Esophagus muscularis mucosa (tissue), 4 donors: ENCODE results near the gene TOLLIP. TPM values are rescaled to one million over a fixed set of nuclear protein-coding genes. Genes with fewer than 3 reads are reported as not detected.

Experiments used
- DNase-seq: peaks from one replicate; pipeline ENCODE4 v3.0.0-alpha.2; 2017; ENCODE audit errors: extremely low spot score
- H3K27ac ChIP-seq, 4 donors: fragments of 200-600 bp; sonication (generic); replicated peaks in 1 of 4; 1 replicate in 3 of 4; 2 replicates in 1 of 4; pipeline ENCODE4 v1.5.1; 2016 to 2019; ENCODE audit warnings: mild to moderate bottlenecking in 1 of 4
- H3K27me3 ChIP-seq, 4 donors: fragments of 200-600 bp; sonication (generic); one replicate each; pipeline versions ENCODE4 v1.5.1 to v1.6.0; 2016 to 2019
- H3K36me3 ChIP-seq, 4 donors: fragments of 200-600 bp; sonication (generic); one replicate each; pipeline ENCODE4 v1.5.1; 2016 to 2019
- H3K4me1 ChIP-seq, 4 donors: fragments of 200-600 bp; sonication (generic); one replicate each; pipeline ENCODE4 v1.5.1; 2016 to 2019
- H3K4me3 ChIP-seq, 4 donors: fragments of 200-600 bp; sonication (generic); 1 replicate in 2 of 4; 2 replicates in 2 of 4; pipeline ENCODE4 v1.5.1; 2016 to 2019; ENCODE audit warnings: mild to moderate bottlenecking in 4 of 4, moderate library complexity in 1 of 4
- H3K9me3 ChIP-seq, 4 donors: fragments of 200-600 bp; sonication (generic); 1 replicate in 3 of 4; 2 replicates in 1 of 4; pipeline ENCODE4 v1.5.1; 2016 to 2019
- EP300 ChIP-seq: sonication (generic); formaldehyde crosslinking; IDR thresholded peaks from one replicate; pipeline ENCODE4 v1.6.1; 2017; ENCODE audit warnings: antibody characterized with exemption
- POLR2A ChIP-seq: fragments of 450-650 bp; IDR thresholded peaks from one replicate; pipeline ENCODE4 v1.6.1; 2017; ENCODE audit warnings: antibody characterized with exemption, moderate library complexity, mild to moderate bottlenecking, low read depth
- POLR2AphosphoS5 ChIP-seq, 2 donors: sonication (generic); formaldehyde crosslinking; IDR thresholded peaks; one replicate each; pipeline ENCODE4 v1.6.1; 2017; ENCODE audit warnings: antibody characterized with exemption in 2 of 2
- WGBS: methylation state at CpG from one replicate; pipeline ENCODE4 v1.1.5; 2018; 5-methylcytosine and 5-hydroxymethylcytosine counted together
- intact Hi-C: fragments of 100-400 bp; cut with DNase I; formaldehyde crosslinking; loops from one replicate; pipeline ENCODE4 v1.15.1; 2023
- total RNA-seq, 4 donors: library from RNA; depleted of rRNA; stranded (reverse); fragments of >200 nt; gene quantifications; one replicate each; pipeline versions ENCODE4 v1.1.0 to v1.2.1, GENCODE V29; 2016
- TF ChIP-seq, protein P1 (sequence below), 3 experiments: fragments of 200-600 bp in 2 of 3; fragments of 450-650 bp in 1 of 3; sonication (generic) in 2 of 3; IDR thresholded peaks; one replicate each; pipeline ENCODE4 v1.5.1; 2017 to 2019; ENCODE audit warnings: antibody characterized with exemption in 3 of 3, mild to moderate bottlenecking in 2 of 3, moderate library complexity in 1 of 3

TOLLIP gene
- total RNA-seq, 4 donors from 2014 or later, result 33.2 to 71.6 (median 58.6) TPM

GRCh38 chr11:1233351-1234053 is 75.9 kb downstream of the TOLLIP start:
- no peak for TF ChIP-seq POLR2AphosphoS5 (IDR thresholded peaks at IDR 0.05)
- TF ChIP-seq, protein P1, sequence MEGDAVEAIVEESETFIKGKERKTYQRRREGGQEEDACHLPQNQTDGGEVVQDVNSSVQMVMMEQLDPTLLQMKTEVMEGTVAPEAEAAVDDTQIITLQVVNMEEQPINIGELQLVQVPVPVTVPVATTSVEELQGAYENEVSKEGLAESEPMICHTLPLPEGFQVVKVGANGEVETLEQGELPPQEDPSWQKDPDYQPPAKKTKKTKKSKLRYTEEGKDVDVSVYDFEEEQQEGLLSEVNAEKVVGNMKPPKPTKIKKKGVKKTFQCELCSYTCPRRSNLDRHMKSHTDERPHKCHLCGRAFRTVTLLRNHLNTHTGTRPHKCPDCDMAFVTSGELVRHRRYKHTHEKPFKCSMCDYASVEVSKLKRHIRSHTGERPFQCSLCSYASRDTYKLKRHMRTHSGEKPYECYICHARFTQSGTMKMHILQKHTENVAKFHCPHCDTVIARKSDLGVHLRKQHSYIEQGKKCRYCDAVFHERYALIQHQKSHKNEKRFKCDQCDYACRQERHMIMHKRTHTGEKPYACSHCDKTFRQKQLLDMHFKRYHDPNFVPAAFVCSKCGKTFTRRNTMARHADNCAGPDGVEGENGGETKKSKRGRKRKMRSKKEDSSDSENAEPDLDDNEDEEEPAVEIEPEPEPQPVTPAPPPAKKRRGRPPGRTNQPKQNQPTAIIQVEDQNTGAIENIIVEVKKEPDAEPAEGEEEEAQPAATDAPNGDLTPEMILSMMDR (IDR thresholded peaks at IDR 0.05), result no peak
- no peak for TF ChIP-seq EP300
- TF ChIP-seq POLR2A, result no peak
- DNase-seq, result no peak
- H3K4me1 ChIP-seq, result no peaks in the 10 kb centered on the region
- H3K27me3 ChIP-seq, result peaks cover 0 to 50% (median 0%) of the 10 kb centered on the region in 4 donors
- WGBS, result 79% methylated on average over 17 of the region's 21 CpGs
- no peaks in the 10 kb centered on the region for H3K9me3 ChIP-seq
- no peaks in the 10 kb centered on the region for H3K36me3 ChIP-seq
- no peak overlapping the region for H3K4me3 ChIP-seq
- no peak overlapping the region for H3K27ac ChIP-seq
- intact Hi-C loops, result no loop called here

DNA sequence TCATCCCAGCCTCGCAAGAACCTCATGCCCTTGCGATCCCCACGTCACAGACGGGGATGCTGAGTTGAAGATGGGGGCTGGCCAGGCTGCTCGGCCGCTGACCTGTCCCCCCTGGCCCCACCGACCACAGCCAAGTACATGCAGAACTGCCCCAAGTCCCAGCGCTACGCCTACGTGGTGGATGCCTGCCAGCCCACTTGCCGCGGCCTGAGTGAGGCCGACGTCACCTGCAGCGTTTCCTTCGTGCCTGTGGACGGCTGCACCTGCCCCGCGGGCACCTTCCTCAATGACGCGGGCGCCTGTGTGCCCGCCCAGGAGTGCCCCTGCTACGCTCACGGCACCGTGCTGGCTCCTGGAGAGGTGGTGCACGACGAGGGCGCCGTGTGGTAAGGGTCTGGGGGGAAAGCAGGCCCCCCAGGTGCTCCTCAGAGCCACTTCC is 76.5 kb downstream of the TOLLIP start:
- no peaks in the 10 kb centered on the region for H3K4me1 ChIP-seq
- DNase-seq, result no peak
- no peaks in the 10 kb centered on the region for H3K9me3 ChIP-seq
- TF ChIP-seq EP300, result no peak
- TF ChIP-seq, protein P1 (IDR thresholded peaks at IDR 0.05), result no peak
- TF ChIP-seq POLR2A, result no peak
- no peak for TF ChIP-seq POLR2AphosphoS5 (IDR thresholded peaks at IDR 0.05)
- H3K27me3 ChIP-seq, result peaks cover 0 to 56% (median 0%) of the 10 kb centered on the region in 4 donors
- H3K4me3 ChIP-seq, result no peak overlapping the region
- H3K27ac ChIP-seq, result no peak overlapping the region
- 64% methylated on average over 6 of the region's 30 CpGs for WGBS
- H3K36me3 ChIP-seq, result no peaks in the 10 kb centered on the region
- intact Hi-C loops, result no loop called here

- no peak for DNase-seq
- peaks cover 0 to 63% (median 0%) of the 10 kb centered on the region in 4 donors for H3K27me3 ChIP-seq
- H3K27ac ChIP-seq, result no peak overlapping the region
- TF ChIP-seq EP300 (no peak), POLR2A (no peak), POLR2AphosphoS5 (IDR thresholded peaks at IDR 0.05) (no peak)
- TF ChIP-seq, protein P1 (IDR thresholded peaks at IDR 0.05), result no peak
- H3K9me3 ChIP-seq, result no peaks in the 10 kb centered on the region
- no peaks in the 10 kb centered on the region for H3K4me1 ChIP-seq
- no peaks in the 10 kb centered on the region for H3K36me3 ChIP-seq
- H3K4me3 ChIP-seq, result no peak overlapping the region
- 87% methylated on average over 39 of the region's 46 CpGs for WGBS
- intact Hi-C loops, result no loop called here
These were observed 77.2 kb downstream of the TOLLIP start for GRCh38 chr11:1232021-1232882.

DNA sequence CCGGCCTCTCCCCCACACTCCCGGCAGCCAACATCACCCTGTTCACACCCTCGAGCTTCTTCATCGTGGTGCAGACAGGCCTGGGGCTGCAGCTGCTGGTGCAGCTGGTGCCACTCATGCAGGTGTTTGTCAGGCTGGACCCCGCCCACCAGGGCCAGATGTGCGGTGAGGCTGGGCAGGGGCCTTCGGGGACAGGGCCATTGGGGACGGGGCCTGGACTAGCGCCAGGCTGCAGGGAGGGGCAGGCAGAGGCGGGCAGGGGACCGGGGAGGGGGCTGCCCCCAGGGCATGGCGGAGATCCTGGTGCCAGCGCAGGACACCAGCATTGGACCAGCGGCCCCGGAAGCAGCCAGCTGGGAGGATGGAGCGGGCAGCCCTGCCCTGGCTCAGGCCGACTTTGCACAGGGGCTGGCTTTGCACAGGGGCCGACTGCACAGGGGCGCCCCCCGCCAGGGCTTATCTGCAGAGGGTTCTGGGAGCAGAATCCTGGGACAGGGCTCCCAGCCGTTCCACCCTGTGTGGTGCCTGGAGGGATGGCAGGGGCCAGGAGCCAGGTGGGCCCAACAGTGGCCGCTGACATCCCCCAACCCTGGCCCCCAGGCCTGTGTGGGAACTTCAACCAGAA is 77.9 kb downstream of the TOLLIP start:
- no peak overlapping the region for H3K4me3 ChIP-seq
- H3K27me3 ChIP-seq, result peaks cover 0 to 70% (median 0%) of the 10 kb centered on the region in 4 donors
- WGBS, result no CpG with 5 or more reads among the region's 22 CpGs
- intact Hi-C loops, result no loop called here
- H3K9me3 ChIP-seq, result no peaks in the 10 kb centered on the region
- no peaks in the 10 kb centered on the region for H3K4me1 ChIP-seq
- H3K27ac ChIP-seq, result no peak overlapping the region
- DNase-seq, result no peak
- no peaks in the 10 kb centered on the region for H3K36me3 ChIP-seq
- TF ChIP-seq POLR2A (no peak), POLR2AphosphoS5 (IDR thresholded peaks at IDR 0.05) (no peak), EP300 (no peak)
- TF ChIP-seq, protein P1 (IDR thresholded peaks at IDR 0.05), result no peak
